Measurements from ENCODE around the gene PDE3A. TPM values are rescaled to one million over a fixed set of nuclear protein-coding genes. Genes with fewer than 3 reads are reported as not detected.

The PDE3A gene
- total RNA-seq, 1 experiment from 2014 or later: 0.12 TPM

GRCh38 chr12:20501958-20502357, 133.6 kb downstream of the PDE3A start:
- H4K20me1 ChIP-seq (ENCODE audit: insufficient read depth): no peaks in the 10 kb centered on the region
- no peaks in the 10 kb centered on the region for H3K27me3 ChIP-seq (ENCODE audit: insufficient read depth, low read length)
- no peak overlapping the region for H3K9ac ChIP-seq (ENCODE audit: low read length)
- no peaks in the 10 kb centered on the region for H3K79me2 ChIP-seq (ENCODE audit: insufficient read depth, low read length)
- no peak for ATAC-seq
- H3K36me3 ChIP-seq (ENCODE audit: control insufficient read depth in 1 of 2, insufficient read depth in 2 of 2, low read length in 2 of 2): no peaks in the 10 kb centered on the region
- no peak overlapping the region for H3K27ac ChIP-seq (ENCODE audit: low read depth, low read length)
- DNase-seq (ENCODE audit: low read depth, low spot score): no peak
- H3K4me3 ChIP-seq (replicated peaks in 1 of 2; ENCODE audit: low read depth in 1 of 2, low read length in 2 of 2): no peak overlapping the region
- ChIA-PET CTCF (interaction anchor here (1.8 kb wide), 1 partner anchor 47 kb away, joined by 4 read pairs; no protein-coding TSS in a partner anchor), POLR2A (no interaction called here), RAD21 (ENCODE audit: low non-redundant PET in 1 of 2, low total read pairs in 2 of 2, uncharacterized antibody in 2 of 2, unreplicated experiment in 2 of 2) (no interaction called here)
- intact Hi-C loops (cut with micrococcal nuclease): no loop called here
- no TSS peak for BruUV-seq (replicated peaks)
- H3K9me2 ChIP-seq (ENCODE audit: insufficient read depth): no peaks in the 10 kb centered on the region
- TF ChIP-seq CBX3 (IDR thresholded peaks at IDR 0.05; ENCODE audit: low read depth) (no peak), SP1 (IDR thresholded peaks at IDR 0.05; ENCODE audit: low read depth) (no peak), ZNF274 (IDR thresholded peaks at IDR 0.05; ENCODE audit: low read depth, low read length) (no peak), YY1 (IDR thresholded peaks at IDR 0.05; ENCODE audit: extremely low read depth, insufficient replicate concordance, low read depth, low read length) (no peak), EGR1 (IDR thresholded peaks at IDR 0.05; ENCODE audit: low read depth) (no peak), CEBPB (IDR thresholded peaks at IDR 0.05; ENCODE audit: low read depth) (no peak), EZH2phosphoT487 (IDR thresholded peaks at IDR 0.05; ENCODE audit: borderline replicate concordance) (no peak), POLR2A (IDR thresholded peaks at IDR 0.05; ENCODE audit: borderline replicate concordance, extremely low read depth, insufficient read depth, insufficient read length) (no peak), ATF3 (IDR thresholded peaks at IDR 0.05) (no peak), RAD21 (IDR thresholded peaks at IDR 0.05; ENCODE audit: low read depth) (no peak), MAX (IDR thresholded peaks at IDR 0.05) (no peak), JUND (IDR thresholded peaks at IDR 0.05) (no peak), SIN3A (IDR thresholded peaks at IDR 0.05; ENCODE audit: low read depth) (no peak), FOSL1 (IDR thresholded peaks at IDR 0.05; ENCODE audit: low read depth) (no peak), EZH2 (IDR thresholded peaks at IDR 0.05) (no peak), POLR2AphosphoS5 (IDR thresholded peaks at IDR 0.05; ENCODE audit: low read depth, low read length) (no peak), TCF7L2 (IDR thresholded peaks at IDR 0.05; ENCODE audit: borderline replicate concordance, extremely low read depth, insufficient read depth, insufficient read length) (no peak), ZFX (IDR thresholded peaks at IDR 0.05) (no peak), ELF1 (IDR thresholded peaks at IDR 0.05; ENCODE audit: borderline replicate concordance, low read depth) (no peak)
- TF ChIP-seq, protein P1, sequence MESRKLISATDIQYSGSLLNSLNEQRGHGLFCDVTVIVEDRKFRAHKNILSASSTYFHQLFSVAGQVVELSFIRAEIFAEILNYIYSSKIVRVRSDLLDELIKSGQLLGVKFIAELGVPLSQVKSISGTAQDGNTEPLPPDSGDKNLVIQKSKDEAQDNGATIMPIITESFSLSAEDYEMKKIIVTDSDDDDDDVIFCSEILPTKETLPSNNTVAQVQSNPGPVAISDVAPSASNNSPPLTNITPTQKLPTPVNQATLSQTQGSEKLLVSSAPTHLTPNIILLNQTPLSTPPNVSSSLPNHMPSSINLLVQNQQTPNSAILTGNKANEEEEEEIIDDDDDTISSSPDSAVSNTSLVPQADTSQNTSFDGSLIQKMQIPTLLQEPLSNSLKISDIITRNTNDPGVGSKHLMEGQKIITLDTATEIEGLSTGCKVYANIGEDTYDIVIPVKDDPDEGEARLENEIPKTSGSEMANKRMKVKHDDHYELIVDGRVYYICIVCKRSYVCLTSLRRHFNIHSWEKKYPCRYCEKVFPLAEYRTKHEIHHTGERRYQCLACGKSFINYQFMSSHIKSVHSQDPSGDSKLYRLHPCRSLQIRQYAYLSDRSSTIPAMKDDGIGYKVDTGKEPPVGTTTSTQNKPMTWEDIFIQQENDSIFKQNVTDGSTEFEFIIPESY (IDR thresholded peaks at IDR 0.05; ENCODE audit: extremely low read depth, insufficient replicate concordance, low read length): no peak
- no peak overlapping the region for H2AFZ ChIP-seq (ENCODE audit: low read depth, low read length, poor library complexity, severe bottlenecking)
- H3K4me1 ChIP-seq (ENCODE audit: control insufficient read depth in 1 of 2, insufficient read depth in 2 of 2, low read length in 2 of 2): no peaks in the 10 kb centered on the region
- no peaks in the 10 kb centered on the region for H3K9me3 ChIP-seq (ENCODE audit: control insufficient read depth in 1 of 2, insufficient read depth in 1 of 2, low read depth in 1 of 2, low read length in 2 of 2)
- no peak overlapping the region for H3K4me2 ChIP-seq (ENCODE audit: low read length)

Data from HCT116 (cell line).